HG03558 (cell line): ENCODE measurements around the gene SMIM20.

Experiments
- ATAC-seq: cut with Tn5 transposase; IDR thresholded peaks from one replicate; pipeline ENCODE4 v1.9.1; 2021; ENCODE audit warnings: moderate number of reproducible peaks; ENCODE audit not compliant: unreplicated experiment; ENCODE audit errors: extremely low read depth

SMIM20 gene

GRCh38 chr4:25950461-25951389 is 36.7 kb downstream of the SMIM20 start:
- ATAC-seq: no peak

GRCh38 chr4:25951390-25951952 is 37.5 kb downstream of the SMIM20 start:
- no peak for ATAC-seq

GRCh38 chr4:25953740-25954139 is 39.7 kb downstream of the SMIM20 start:
- ATAC-seq: no peak

GRCh38 chr4:25954293-25954904 is 40.4 kb downstream of the SMIM20 start:
- ATAC-seq: no peak

- ATAC-seq: no peak
Measured at GRCh38 chr4:25955705-25956104, 41.7 kb downstream of the SMIM20 start.

- ATAC-seq: no peak
Measured at GRCh38 chr4:25956260-25956659, 42.2 kb downstream of the SMIM20 start.

- no peak for ATAC-seq
Measured at GRCh38 chr4:25958110-25958509, 44.1 kb downstream of the SMIM20 start.

- ATAC-seq: no peak
Measured at GRCh38 chr4:25962393-25962792, 48.4 kb downstream of the SMIM20 start.

GRCh38 chr4:25965629-25966028 is 51.6 kb downstream of the SMIM20 start:
- ATAC-seq: no peak

- ATAC-seq: no peak
Measured at GRCh38 chr4:25966171-25966570, 52.2 kb downstream of the SMIM20 start.

- ATAC-seq: no peak
Measured at GRCh38 chr4:25969374-25970155, 55.5 kb downstream of the SMIM20 start.

GRCh38 chr4:25970226-25970675 is 56.2 kb downstream of the SMIM20 start:
- no peak for ATAC-seq

GRCh38 chr4:25970691-25971432 is 56.8 kb downstream of the SMIM20 start:
- no peak for ATAC-seq

GRCh38 chr4:25972366-25972765 is 58.3 kb downstream of the SMIM20 start:
- ATAC-seq: no peak

- ATAC-seq: no peak
Measured at GRCh38 chr4:25972984-25973745, 59.1 kb downstream of the SMIM20 start.

- ATAC-seq: no peak
Measured at GRCh38 chr4:25976780-25977179, 62.8 kb downstream of the SMIM20 start.

- no peak for ATAC-seq
Measured at GRCh38 chr4:25977397-25978170, 63.6 kb downstream of the SMIM20 start.

GRCh38 chr4:25978327-25978726 is 64.3 kb downstream of the SMIM20 start:
- ATAC-seq: no peak
